Fibroblast of skin of scalp (primary cell): ENCODE measurements around the gene WDFY3.

Experiments
- DNase-seq: peaks from one replicate; pipeline ENCODE4 v3.0.0-alpha.2; 2013

Gene WDFY3

DNA sequence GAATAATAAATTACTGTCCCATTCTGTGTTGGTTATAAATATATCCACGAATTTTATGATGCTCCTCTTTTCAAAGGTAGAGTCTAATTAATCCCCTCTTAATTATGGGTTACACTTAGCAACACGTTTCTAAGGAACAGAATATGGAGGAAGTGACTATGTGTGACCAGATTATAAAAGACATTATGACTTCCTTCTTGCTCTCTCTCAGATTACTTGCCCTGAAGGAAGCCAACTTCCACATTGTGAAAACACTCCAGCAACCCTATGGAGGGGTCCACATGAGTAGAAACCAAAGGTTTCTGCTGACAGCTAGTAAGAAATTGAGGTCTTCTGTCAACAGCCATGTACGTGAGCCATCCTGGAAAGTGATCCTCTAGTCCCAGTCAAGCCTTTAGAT lies 59.3 kb downstream of the WDFY3 start:
- DNase-seq = no peak

DNA sequence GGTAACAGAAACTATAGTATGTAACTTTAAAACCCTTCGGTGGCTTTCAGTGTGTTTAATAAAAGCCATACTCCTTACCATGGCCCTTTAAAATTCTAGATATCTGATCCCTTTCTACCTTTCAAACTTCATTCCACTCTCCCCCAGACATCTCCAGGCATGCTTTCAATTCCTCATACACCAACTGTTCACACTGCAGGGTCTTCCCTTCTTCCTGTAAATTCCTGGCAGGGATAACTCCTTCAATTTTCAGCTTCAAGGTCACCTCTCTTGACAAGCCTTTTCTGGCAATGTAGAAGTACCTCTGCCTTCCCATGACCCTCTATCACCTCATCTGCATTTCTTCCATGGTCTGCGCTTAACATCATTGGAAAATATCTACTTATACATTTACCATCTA lies 60.8 kb downstream of the WDFY3 start:
- DNase-seq = no peak

DNA sequence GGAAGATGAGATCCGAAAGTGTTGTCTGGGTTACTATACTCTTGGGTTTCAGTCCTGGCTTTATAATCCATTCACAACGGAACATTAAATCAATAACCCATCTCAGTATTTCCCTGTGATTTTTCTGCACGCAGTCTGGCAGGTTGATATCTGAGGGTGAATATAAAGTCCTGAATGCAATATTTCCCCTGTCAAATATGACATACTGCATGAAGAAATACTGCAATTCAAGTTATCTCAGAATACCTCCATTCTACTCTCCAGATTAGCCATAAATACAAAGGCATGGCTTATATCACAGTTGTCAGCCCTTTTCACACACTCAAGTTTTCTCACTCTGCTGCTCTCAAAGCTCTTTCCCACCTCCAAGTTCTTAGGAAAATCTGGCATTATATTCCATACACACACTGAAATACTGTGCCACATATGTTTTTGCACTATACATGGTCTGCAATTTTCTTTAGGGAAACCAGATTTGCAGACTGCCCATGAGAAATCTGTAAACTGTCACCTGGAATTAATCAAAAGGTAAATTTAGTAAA lies 64.7 kb downstream of the WDFY3 start:
- DNase-seq = no peak

DNA sequence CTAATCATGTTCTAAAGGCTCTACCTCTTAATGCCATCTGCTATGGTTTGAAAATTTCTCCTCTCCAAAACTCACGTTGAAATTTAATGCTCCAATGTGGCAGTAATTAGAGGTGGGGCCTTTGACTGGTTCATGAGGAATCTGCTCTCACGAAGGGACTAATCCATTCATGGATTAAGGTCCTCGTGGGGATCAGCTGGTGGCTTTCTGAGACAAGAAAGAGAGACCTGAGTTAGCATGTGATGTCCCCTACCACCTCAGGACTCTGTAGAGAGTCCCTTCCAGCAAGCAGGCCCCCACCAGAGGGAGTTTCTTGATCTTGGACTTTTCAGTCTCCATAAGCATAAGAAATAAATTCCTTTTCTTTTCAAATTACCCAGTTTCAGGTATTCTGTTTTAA lies 65.3 kb downstream of the WDFY3 start:
- DNase-seq = no peak

DNA sequence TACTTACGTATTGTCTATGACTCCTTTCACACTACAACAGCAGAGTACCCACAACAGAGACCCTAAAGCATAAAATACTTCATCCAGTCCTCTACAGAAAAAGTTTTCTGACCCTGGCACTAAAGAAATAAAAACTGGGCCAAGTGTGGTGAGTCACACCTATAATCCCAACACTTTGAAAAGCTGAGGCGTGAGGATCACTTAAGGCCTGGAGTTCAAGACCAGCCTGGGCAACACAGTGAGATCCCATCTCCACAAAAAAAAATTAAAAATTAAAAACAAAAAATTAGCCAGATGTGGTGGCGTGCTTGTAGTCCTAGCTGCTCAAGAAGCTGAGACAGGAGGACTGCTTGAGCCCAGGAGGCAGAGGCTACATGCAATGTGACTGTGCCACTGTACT lies 66.9 kb downstream of the WDFY3 start:
- DNase-seq = no peak

DNA sequence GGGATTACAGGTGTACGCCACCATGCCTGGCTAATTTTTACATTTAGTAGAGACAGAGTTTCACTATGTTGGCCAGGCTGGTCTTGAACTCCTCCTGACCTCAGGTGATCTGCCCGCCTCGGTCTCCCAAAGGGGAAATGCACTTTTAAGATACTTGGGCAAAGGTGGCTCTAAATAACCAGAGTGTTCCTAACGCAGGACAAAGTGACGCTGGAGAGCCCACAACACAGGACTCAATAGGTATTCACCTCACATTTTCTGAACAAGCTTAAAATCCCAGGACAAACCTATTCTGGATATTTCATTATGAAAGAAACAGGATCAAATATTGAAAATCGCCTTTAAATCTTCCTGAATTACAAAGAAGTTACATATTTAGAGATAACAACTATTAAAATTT lies 69.0 kb downstream of the WDFY3 start:
- DNase-seq = no peak

DNA sequence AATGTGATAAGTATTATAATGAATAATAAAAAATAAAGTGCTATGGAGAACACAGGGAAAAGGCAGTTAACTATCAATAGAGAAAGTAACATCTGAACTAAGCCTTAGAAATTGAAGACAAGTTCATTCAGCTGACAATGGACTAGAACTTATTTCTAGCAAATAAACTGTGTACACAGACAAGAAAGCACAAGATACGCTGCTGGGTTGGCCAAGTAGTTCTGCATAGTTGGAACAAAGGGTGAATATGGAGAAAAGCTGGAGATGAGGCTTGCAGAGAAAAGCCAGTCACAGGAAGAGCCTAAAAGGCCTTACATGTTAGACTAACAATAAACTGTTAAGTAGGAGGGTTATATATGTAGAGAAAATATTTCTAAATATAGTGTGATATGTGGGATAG lies 71.2 kb downstream of the WDFY3 start:
- no peak for DNase-seq

DNA sequence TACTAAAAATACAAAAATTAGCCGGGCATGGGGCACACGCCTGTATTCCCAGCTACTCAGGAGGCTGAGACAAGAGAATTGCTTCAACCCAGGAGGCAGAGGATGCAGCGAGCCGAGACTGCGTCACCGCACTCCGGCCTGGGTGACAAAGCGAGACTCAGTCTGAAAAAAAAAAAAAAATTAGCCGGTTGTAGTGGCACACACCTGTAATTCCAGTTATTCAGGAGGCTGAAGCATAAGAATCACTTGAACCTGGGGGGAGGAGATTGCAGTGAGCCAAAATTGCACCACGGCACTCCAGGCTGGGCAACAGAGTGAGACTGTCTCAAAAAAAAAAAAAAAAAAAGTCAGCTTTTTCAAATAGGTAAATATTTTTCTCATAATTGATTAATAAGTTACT lies 71.9 kb downstream of the WDFY3 start:
- DNase-seq = no peak

DNA sequence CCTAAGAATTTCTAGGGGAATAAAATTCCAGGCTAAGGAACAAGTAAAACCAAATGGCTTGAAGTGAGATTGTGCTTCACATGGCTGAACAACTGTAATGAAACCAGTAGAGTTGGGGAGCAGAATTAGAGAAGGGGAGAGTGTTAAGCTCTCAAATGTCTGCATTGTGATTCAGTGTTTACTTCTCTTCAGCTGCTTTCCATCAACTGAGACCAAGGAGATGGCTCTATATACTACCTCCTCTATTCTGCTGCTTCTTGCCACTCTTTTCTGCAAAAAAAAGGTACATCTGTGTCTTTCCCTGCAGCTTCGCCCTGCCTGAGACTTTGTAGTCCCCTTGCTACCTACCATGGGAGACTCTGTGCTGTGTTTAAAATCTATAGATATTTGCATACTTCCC lies 73.5 kb downstream of the WDFY3 start:
- no peak for DNase-seq

DNA sequence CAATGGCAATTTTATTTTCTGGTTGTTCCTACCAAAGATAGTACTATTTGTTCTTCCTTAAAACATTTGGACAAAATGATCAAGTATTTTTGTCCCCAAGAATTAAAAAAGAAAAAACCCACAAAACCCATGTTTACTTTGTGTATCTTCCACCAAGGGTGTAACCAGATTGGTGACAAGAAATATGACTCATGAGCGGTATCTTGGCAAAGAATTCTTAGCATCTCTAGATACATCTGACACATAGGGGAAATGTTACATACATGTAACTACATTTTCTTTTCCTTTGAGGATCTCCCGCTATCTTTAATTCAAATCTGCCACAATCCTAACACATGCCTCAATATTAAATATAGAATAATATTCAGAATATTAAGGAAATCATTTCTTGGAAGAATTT lies 78.7 kb downstream of the WDFY3 start:
- peak; percentile 68 for DNase-seq

DNA sequence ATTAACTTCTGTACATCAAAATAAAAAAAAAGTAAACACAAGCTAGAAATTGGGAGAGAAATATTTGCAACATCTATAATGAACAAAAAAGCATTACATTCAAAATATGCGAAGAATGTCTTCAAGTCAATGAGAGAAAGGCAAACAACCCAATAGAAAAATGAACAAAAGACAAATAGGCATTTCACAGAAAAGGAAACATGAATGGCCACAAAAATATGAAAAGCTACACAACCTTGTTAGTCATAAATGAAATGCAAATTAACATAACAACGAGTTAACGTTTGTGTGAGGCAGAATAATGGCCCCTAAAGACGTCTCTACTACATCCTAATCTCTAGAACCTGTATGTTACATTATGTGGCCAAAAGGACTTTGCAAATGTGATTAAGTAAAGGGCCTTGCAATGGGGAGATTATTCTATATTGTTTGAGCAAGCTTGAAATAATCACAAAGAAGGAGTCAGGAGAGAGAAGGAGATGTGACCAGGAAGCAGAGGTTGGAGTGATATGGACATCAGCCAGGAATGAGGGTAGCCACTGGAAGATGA lies 86.8 kb downstream of the WDFY3 start:
- peak; percentile 63 for DNase-seq

DNA sequence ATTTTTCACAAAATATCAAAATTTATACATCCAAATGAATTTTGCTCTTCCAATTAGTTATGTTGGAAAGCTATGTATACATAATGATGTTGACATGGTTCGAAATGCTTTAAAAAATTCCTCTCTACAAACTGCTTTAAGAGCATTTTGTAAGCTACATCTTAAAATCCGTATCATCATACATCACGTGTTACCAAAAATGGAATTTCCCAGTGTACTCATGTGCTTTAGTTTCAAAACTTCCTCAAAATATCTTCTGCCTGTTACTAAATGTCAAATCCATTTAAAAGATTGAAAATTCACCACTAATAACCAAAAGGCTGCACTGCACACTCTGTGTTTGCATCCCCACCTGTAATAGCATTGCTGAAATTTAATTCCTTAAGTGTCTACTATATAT lies 87.9 kb downstream of the WDFY3 start:
- peak; percentile 16 for DNase-seq

DNA sequence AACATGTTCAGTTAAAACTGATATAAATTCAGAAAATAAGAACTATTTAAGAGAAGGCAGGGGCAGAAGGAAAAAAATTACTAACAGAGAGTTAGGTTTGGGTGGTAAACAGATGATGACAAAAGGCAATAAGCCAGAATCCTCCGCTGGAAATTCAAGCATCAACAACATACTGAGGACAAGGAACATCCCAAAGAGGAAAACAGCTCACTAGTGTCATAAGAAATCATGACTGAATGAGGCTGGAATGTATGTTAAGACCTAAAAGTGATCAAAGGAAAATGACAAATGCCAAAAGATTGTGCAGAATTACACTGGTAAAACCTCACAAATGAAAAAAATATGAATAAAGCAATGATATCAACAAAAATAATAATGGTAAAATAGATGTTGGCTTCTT lies 88.4 kb downstream of the WDFY3 start:
- peak; percentile 88 for DNase-seq

DNA sequence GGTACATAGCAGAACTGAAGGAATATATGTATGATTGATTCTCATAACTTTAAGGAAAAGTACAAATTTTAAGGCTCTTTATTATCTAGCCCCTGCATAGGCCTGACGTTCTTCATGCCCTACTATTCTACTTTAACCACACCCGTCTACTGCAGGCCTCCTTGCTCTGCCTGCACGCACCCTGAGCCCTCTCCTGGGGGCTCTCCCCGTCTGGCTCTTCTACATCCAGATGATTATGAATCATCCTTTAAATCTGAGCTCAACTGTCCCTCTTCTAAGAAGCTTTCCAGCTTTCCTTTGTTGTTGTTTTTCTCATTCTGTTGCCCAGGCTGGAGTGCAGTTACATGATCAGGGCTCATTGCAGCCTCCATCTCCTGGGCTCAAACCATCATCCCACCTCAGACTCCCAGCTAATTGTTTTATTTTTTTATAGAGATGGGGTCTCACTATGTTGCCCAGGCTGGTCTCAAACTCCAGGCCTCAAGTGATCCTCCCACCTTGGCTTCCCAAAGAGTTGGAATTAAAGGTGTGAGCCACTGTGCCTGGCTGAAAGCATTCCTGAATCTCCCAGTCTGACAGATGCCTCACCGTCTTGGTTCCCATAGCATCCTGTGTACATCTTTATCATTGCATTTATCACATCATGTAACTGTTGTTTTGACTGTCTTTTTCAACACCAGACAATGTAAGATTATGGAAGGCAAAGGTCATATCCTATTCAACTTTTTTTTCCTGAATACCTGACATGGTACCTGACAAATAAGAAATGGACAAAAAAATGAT lies 89.2 kb downstream of the WDFY3 start:
- peak; percentile 61 for DNase-seq

DNA sequence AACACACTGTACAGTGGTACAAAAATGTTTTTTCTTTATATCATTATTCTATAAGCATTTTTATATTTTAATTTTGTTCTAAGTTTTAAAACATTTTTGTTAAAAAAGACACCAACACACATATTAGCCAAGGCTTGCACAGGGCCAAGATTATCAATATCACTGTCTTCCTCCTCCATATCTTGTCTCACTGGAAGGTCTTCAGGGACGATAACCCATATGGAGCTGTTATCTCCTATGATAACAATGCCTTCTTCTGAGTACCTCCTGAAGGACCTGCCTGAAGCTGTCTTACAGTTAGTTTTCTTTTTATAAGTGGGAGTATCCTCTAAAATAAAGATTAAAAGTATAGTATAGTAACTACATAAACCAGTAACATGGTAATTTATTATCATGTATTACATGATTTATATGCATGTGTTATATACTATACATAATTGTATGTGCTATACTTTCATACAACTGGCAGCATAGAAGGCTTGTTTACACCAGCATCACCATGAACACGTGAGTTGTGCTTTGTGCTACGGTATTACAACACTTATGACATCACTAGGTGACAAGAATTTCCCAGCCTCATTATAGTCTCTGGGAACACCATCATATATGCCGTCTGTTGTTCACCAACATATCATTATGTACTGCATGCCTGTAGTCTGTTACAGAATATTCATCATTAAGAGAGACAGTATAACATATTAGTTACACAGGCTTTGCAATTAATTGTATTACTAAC lies 90.7 kb downstream of the WDFY3 start:
- DNase-seq = no peak

DNA sequence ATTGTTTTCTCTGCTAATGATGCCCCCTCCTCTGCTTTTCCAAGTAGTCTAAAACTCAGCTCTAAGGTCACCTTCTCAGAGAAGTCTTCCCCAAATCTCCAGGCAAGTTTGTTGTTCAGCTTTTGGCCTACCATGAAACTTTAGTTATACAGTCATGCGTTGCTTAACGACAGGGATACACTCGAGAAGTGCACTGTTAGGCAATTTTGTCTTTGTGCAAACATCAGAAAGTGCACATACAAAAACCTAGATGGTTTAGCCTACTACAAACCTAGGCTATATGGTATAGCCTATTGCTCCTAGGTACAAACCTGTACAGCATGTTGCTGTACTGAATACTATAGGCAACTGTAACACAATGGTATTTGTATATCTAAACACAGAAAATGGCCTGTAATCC lies 91.9 kb downstream of the WDFY3 start:
- DNase-seq = no peak

DNA sequence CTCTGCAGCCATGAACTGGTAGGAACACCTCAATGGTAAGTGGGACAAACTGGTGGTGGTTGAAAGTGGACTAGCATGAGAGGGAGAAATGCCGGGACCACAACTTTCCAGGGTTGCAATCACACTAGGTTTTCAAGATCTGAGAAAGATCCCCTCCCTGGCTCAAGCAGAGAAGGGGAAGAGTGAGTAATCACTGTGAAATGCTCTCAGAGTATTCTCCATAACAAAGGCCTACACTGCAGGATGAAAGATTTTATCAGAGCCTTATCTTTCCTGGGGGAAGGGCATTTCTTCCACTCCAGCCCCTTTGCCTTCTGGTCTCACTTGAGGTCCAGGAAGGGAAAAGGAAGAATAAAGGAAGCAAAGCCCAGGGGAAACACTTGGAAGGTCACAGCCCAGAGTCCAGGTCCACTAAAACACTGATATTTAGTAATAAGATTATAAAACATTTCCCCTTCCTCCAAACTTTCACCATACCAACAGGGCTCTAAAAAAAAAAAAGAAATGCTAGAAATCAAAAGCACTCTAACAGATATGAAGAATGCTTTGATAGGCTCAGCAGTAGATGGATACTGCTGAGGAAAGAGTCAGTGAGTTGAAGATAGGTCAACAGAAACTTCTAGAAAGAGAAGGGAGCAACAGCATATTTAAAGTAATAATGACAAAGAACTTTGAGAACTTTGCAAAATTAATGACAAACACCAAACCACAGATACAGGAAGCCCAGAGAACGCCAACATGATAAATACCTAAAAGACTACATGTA lies 95.9 kb downstream of the WDFY3 start:
- peak; percentile 67 for DNase-seq

DNA sequence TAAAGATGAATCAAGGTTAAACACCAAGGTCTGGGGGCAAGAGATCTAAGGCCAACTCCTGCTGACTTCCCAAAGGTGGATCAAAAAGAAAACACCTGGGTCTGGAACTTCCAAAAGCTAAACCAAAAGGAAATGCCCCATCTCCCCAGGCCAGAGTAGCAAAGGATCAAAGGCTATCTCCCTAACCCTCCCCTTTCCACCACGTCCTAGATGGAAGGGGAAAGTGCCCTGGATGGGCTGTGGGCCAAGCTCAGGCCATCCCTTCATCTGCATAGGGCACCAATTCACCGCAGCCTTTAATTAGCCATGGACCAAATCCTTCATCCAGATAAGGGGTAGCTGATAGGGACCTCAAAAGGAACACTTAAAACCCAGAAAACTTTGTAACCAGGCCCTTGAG lies 100.2 kb downstream of the WDFY3 start:
- DNase-seq = no peak

DNA sequence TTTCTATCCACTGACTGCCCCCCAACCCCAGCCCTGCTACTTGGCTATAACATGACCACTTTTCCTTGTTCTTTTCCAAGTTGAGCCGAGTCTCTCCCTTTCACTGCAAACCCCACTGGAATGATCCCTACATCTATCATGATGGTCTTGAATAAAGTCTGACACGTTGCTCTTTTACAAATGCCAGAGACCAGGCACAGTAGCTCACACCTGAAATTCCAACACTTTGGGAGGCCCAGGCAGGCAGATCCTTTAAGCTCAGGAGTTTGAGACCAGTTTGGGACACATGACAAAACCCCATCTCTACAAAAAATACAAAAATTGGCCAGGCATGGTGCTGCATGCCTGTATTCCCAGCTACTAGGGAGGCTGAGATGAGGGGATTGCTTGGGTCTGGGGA lies 100.9 kb downstream of the WDFY3 start:
- no peak for DNase-seq

DNA sequence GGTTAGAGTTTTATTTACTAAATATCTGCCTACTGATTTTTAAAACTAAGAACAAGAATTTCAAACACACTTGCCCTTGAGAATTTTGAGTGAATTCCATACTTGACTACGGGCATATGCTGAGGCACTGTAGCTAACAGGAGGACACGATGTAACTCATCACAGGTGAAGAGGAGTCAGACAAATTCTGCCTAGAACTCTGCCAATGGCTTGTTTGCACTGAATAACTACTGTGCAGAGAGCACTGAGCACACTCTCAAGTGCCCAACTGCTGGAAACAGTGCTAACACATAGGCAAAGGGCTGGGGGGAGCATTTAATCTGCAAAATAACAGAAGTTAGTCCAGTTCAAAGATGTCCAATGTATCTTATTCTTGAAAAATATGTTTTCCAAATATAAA lies 104.4 kb downstream of the WDFY3 start:
- no peak for DNase-seq

DNA sequence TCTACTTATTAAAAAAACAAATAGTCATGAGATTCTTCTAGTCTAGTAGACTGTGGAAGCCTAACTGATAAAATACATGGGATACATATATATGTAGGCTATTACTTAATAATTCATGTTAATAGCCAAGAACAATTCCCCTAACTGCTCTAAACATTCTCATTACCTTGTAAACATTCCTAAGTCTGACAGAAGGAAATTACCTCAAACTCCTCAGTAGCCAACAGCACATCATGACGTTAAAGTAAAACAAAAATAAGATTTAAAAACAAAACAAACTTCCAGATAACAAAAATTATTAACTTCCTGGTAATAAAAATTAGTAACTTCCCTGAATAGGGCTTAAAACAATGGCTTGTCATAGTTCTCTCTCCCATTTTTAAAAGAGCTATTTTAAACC lies 109.2 kb downstream of the WDFY3 start:
- DNase-seq = no peak

DNA sequence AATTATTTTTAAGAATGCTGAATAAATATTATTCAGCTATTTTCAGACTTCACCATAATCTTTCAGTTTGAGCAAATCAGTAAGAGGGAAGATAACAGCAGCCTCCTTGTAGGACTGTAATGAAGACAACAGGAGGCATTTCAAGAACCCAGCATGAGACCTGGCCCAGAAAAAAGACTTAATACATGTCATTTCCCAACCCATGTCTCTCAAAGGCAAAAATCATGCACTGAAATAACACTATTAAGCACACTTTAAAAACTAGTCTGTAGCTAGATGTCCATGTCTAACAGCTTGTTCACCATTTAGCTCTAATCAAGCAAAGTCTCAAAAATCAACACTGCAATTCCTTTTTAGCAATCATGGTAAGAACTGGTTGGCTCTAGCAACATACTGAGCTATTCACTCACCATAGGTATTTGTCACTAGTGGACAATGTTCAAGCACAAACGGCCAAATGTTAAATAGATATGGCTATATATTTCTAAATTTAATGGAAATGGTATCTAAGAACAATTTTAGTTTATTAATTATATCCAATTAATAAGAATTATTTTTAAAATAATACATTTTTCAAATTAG lies 109.9 kb downstream of the WDFY3 start:
- no peak for DNase-seq

DNA sequence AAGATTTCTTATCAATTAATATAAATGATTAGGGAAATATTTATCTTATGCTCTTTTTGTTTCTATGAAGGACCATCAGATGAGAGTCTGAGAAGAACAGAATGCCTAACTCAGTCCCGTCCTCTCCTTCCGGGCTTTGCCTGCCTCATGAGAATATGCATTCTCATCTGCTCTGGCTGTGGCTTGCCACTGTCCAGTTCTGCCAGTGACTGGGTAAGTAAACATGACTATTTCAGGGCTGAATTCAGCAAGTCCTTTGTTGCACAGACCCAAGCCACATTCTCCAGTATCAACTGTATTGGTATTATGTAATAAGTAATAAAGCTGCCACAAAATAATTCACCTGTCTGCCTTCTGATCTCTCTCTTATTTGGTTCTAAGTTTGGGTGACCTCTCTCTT lies 110.7 kb downstream of the WDFY3 start:
- DNase-seq = no peak
